Activated T-cell treated with anti-CD3 and anti-CD28 coated beads for 4 hours (primary cell): Measurements from ENCODE around the gene MRPL42.
"Not testable (repeated sequence)": the region's sequence is repeated elsewhere in the genome, so short reads cannot be mapped to it uniquely, and the experiment has no call there.

Source experiments
- DNase-seq: peaks from one replicate; pipeline ENCODE4 v3.0.0-alpha.2; 2020

Gene MRPL42

GRCh38 chr12:93447555-93448290 lies 19.6 kb upstream of the MRPL42 start:
- peak; percentile 29 for DNase-seq

- no peak for DNase-seq
Measured at GRCh38 chr12:93448796-93449195, 18.5 kb upstream of the MRPL42 start.

- DNase-seq = no peak
Measured at GRCh38 chr12:93449277-93449676, 18.0 kb upstream of the MRPL42 start.

- no peak for DNase-seq
Measured at GRCh38 chr12:93451423-93452158, 15.7 kb upstream of the MRPL42 start.

GRCh38 chr12:93453633-93454032 lies 13.7 kb upstream of the MRPL42 start:
- no peak for DNase-seq

- DNase-seq = no peak
Measured at GRCh38 chr12:93456077-93456476, 11.2 kb upstream of the MRPL42 start.

- no peak for DNase-seq
Measured at GRCh38 chr12:93459097-93459496, 8.2 kb upstream of the MRPL42 start.

- DNase-seq = no peak
Measured at GRCh38 chr12:93460003-93460402, 7.3 kb upstream of the MRPL42 start.

GRCh38 chr12:93460902-93461301 lies 6.4 kb upstream of the MRPL42 start:
- no peak for DNase-seq

- DNase-seq = no peak
Measured at GRCh38 chr12:93461503-93461902, 5.8 kb upstream of the MRPL42 start.

- DNase-seq = no peak
Measured at GRCh38 chr12:93465841-93466240, 1.5 kb upstream of the MRPL42 start.

GRCh38 chr12:93466625-93467350 lies 526 bp upstream of the MRPL42 start:
- no peak for DNase-seq

GRCh38 chr12:93468008-93468371 lies 676 bp downstream of the MRPL42 start:
- no peak for DNase-seq

GRCh38 chr12:93469386-93469785 lies 2.1 kb downstream of the MRPL42 start:
- DNase-seq = no peak

GRCh38 chr12:93476555-93476954 lies 9.2 kb downstream of the MRPL42 start:
- DNase-seq = no peak

- DNase-seq = no peak
Measured at GRCh38 chr12:93482721-93483120, 15.4 kb downstream of the MRPL42 start.

GRCh38 chr12:93483151-93483807 lies 16.0 kb downstream of the MRPL42 start:
- DNase-seq = no peak

- no peak for DNase-seq
Measured at GRCh38 chr12:93484315-93484981, 17.1 kb downstream of the MRPL42 start.

GRCh38 chr12:93492808-93493207 lies 25.5 kb downstream of the MRPL42 start:
- not testable (repeated sequence) for DNase-seq

GRCh38 chr12:93494096-93494495 lies 26.8 kb downstream of the MRPL42 start:
- DNase-seq = no peak

GRCh38 chr12:93497456-93497855 lies 30.1 kb downstream of the MRPL42 start:
- no peak for DNase-seq

GRCh38 chr12:93498813-93499212 lies 31.5 kb downstream of the MRPL42 start:
- DNase-seq = not testable (repeated sequence)

- DNase-seq = no peak
Measured at GRCh38 chr12:93500201-93500600, 32.9 kb downstream of the MRPL42 start.
